ENCODE results near the gene KRT3.
"Not testable (repeated sequence)": the region's sequence is repeated elsewhere in the genome, so short reads cannot be mapped to it uniquely, and the experiment has no call there.

Gene KRT3

GRCh38 chr12:52763036-52763659, 32.8 kb downstream of the KRT3 start:
- in situ Hi-C loops (cut with MboI; ENCODE audit: low sequenced_read_pairs) = no loop called here

- in situ Hi-C loops (cut with MboI; ENCODE audit: low sequenced_read_pairs) = no loop called here
These were observed 34.1 kb downstream of the KRT3 start for GRCh38 chr12:52761802-52762201.

- in situ Hi-C loops (cut with MboI; ENCODE audit: low sequenced_read_pairs) = not testable (repeated sequence)
These were observed 34.7 kb downstream of the KRT3 start for GRCh38 chr12:52761218-52761617.

- in situ Hi-C loops (cut with MboI; ENCODE audit: low sequenced_read_pairs) = no loop called here
These were observed 35.3 kb downstream of the KRT3 start for GRCh38 chr12:52760623-52761022.

- in situ Hi-C loops (cut with MboI; ENCODE audit: low sequenced_read_pairs) = no loop called here
These were observed 36.2 kb downstream of the KRT3 start for GRCh38 chr12:52759695-52760094.

GRCh38 chr12:52759218-52759617, 36.7 kb downstream of the KRT3 start:
- in situ Hi-C loops (cut with MboI; ENCODE audit: low sequenced_read_pairs) = no loop called here

GRCh38 chr12:52757449-52758176, 38.3 kb downstream of the KRT3 start:
- in situ Hi-C loops (cut with MboI; ENCODE audit: low sequenced_read_pairs) = no loop called here

GRCh38 chr12:52756281-52756960, 39.5 kb downstream of the KRT3 start:
- in situ Hi-C loops (cut with MboI; ENCODE audit: low sequenced_read_pairs) = no loop called here

GRCh38 chr12:52755533-52755932, 40.4 kb downstream of the KRT3 start:
- in situ Hi-C loops (cut with MboI; ENCODE audit: low sequenced_read_pairs) = no loop called here

GRCh38 chr12:52754135-52754534, 41.8 kb downstream of the KRT3 start:
- in situ Hi-C loops (cut with MboI; ENCODE audit: low sequenced_read_pairs) = no loop called here

- in situ Hi-C loops (cut with MboI; ENCODE audit: low sequenced_read_pairs) = no loop called here
These were observed 42.6 kb downstream of the KRT3 start for GRCh38 chr12:52753283-52753682.

- in situ Hi-C loops (cut with MboI; ENCODE audit: low sequenced_read_pairs) = no loop called here
These were observed 43.4 kb downstream of the KRT3 start for GRCh38 chr12:52752516-52752915.

GRCh38 chr12:52751795-52752194, 44.1 kb downstream of the KRT3 start:
- in situ Hi-C loops (cut with MboI; ENCODE audit: low sequenced_read_pairs) = no loop called here

- in situ Hi-C loops (cut with MboI; ENCODE audit: low sequenced_read_pairs) = not testable (repeated sequence)
These were observed 45.4 kb downstream of the KRT3 start for GRCh38 chr12:52750532-52750931.

GRCh38 chr12:52749827-52750226, 46.1 kb downstream of the KRT3 start:
- in situ Hi-C loops (cut with MboI; ENCODE audit: low sequenced_read_pairs) = no loop called here

- in situ Hi-C loops (cut with MboI; ENCODE audit: low sequenced_read_pairs) = no loop called here
These were observed 47.3 kb downstream of the KRT3 start for GRCh38 chr12:52748578-52748977.

- in situ Hi-C loops (cut with MboI; ENCODE audit: low sequenced_read_pairs) = no loop called here
These were observed 50.4 kb downstream of the KRT3 start for GRCh38 chr12:52745554-52745953.

GRCh38 chr12:52744493-52745156, 51.3 kb downstream of the KRT3 start:
- in situ Hi-C loops (cut with MboI; ENCODE audit: low sequenced_read_pairs) = no loop called here

GRCh38 chr12:52742822-52743457, 53.0 kb downstream of the KRT3 start:
- in situ Hi-C loops (cut with MboI; ENCODE audit: low sequenced_read_pairs) = no loop called here

GRCh38 chr12:52742196-52742580, 53.7 kb downstream of the KRT3 start:
- in situ Hi-C loops (cut with MboI; ENCODE audit: low sequenced_read_pairs) = no loop called here
